Measurements from ENCODE around the gene KCTD19. TPM values are rescaled to one million over a fixed set of nuclear protein-coding genes. Genes with fewer than 3 reads are reported as not detected.

The KCTD19 gene
- total RNA-seq, 1 donor from 2014 or later, result not detected

GRCh38 chr16:67270931-67271338 is 55.6 kb downstream of the KCTD19 start:
- intact Hi-C loops (cut with DNase I), result no loop called here
- DNase-seq (no peak), ATAC-seq (ENCODE audit: poor library complexity) (no peak)

- ATAC-seq (ENCODE audit: poor library complexity) (no peak), DNase-seq (no peak)
- intact Hi-C loops (cut with DNase I), result loop anchor here (10.0 kb wide), 1 partner anchor 125 kb away; the partner anchor contains the start of gene TPPP3
Measured at GRCh38 chr16:67269766-67270165, 56.8 kb downstream of the KCTD19 start.

- intact Hi-C loops (cut with DNase I), result loop anchor here (10.0 kb wide), 1 partner anchor 127 kb away; the partner anchor contains the start of gene TPPP3
- ATAC-seq (ENCODE audit: poor library complexity), result peak; percentile 78
- DNase-seq, result peak; percentile 67
Measured at GRCh38 chr16:67268136-67268579, 58.4 kb downstream of the KCTD19 start.

GRCh38 chr16:67265834-67266233 is 60.7 kb downstream of the KCTD19 start:
- intact Hi-C loops (cut with DNase I), result loop anchor here (10.0 kb wide), 1 partner anchor 129 kb away; the partner anchor contains the start of gene TPPP3
- no peak for DNase-seq
- no peak for ATAC-seq (ENCODE audit: poor library complexity)

GRCh38 chr16:67264866-67265265 is 61.7 kb downstream of the KCTD19 start:
- no peak for DNase-seq
- intact Hi-C loops (cut with DNase I), result loop anchor here (10.0 kb wide), 1 partner anchor 130 kb away; the partner anchor contains the start of gene TPPP3
- ATAC-seq (ENCODE audit: poor library complexity), result no peak

GRCh38 chr16:67264277-67264676 is 62.3 kb downstream of the KCTD19 start:
- DNase-seq, result no peak
- intact Hi-C loops (cut with DNase I), result loop anchor here (10.0 kb wide), 1 partner anchor 131 kb away; the partner anchor contains the start of gene TPPP3

GRCh38 chr16:67263201-67263600 is 63.3 kb downstream of the KCTD19 start:
- no peak for DNase-seq
- ATAC-seq (ENCODE audit: poor library complexity), result no peak
- intact Hi-C loops (cut with DNase I), result loop anchor here (10.0 kb wide), 1 partner anchor 132 kb away; the partner anchor contains the start of gene TPPP3

More at GRCh38 chr16:67264277-67264676, 62.3 kb downstream of the KCTD19 start:
- no peak for ATAC-seq (ENCODE audit: poor library complexity)

- ATAC-seq (ENCODE audit: poor library complexity) (peak; percentile 84), DNase-seq (no peak)
- intact Hi-C loops (cut with DNase I), result loop anchor here (10.0 kb wide), 1 partner anchor 134 kb away; the partner anchor contains the start of gene TPPP3
Measured at GRCh38 chr16:67260426-67261063, 66.0 kb downstream of the KCTD19 start.

GRCh38 chr16:67259705-67260104 is 66.8 kb downstream of the KCTD19 start:
- DNase-seq (no peak), ATAC-seq (ENCODE audit: poor library complexity) (no peak)
- intact Hi-C loops (cut with DNase I), result loop anchor here (10.0 kb wide), 1 partner anchor 135 kb away; the partner anchor contains the start of gene TPPP3

GRCh38 chr16:67258161-67258835 is 68.2 kb downstream of the KCTD19 start:
- no peak for ATAC-seq (ENCODE audit: poor library complexity)
- intact Hi-C loops (cut with DNase I), result no loop called here
- no peak for DNase-seq

GRCh38 chr16:67257486-67258160 is 68.9 kb downstream of the KCTD19 start:
- no peak for ATAC-seq (ENCODE audit: poor library complexity)

GRCh38 chr16:67256701-67257230 is 69.8 kb downstream of the KCTD19 start:
- intact Hi-C loops (cut with DNase I), result no loop called here
- DNase-seq (no peak), ATAC-seq (ENCODE audit: poor library complexity) (no peak)

More at GRCh38 chr16:67257486-67258160, 68.9 kb downstream of the KCTD19 start:
- DNase-seq, result no peak
- intact Hi-C loops (cut with DNase I), result no loop called here

GRCh38 chr16:67255553-67256221 is 70.9 kb downstream of the KCTD19 start:
- intact Hi-C loops (cut with DNase I), result no loop called here
- no peak for ATAC-seq (ENCODE audit: poor library complexity)
- no peak for DNase-seq

- ATAC-seq (ENCODE audit: poor library complexity) (peak; percentile 32), DNase-seq (no peak)
- intact Hi-C loops (cut with DNase I), result no loop called here
Measured at GRCh38 chr16:67254801-67255552, 71.6 kb downstream of the KCTD19 start.

- DNase-seq, result no peak
- ATAC-seq (ENCODE audit: poor library complexity), result no peak
Measured at GRCh38 chr16:67252609-67253497, 73.7 kb downstream of the KCTD19 start.

GRCh38 chr16:67250045-67250327 is 76.6 kb downstream of the KCTD19 start:
- DNase-seq (no peak), ATAC-seq (ENCODE audit: poor library complexity) (no peak)
- intact Hi-C loops (cut with DNase I), result no loop called here

More at GRCh38 chr16:67252609-67253497, 73.7 kb downstream of the KCTD19 start:
- intact Hi-C loops (cut with DNase I), result no loop called here
